HG02840 (cell line): ENCODE results near the gene ATRN.

Experiments used
- ATAC-seq: cut with Tn5 transposase; IDR thresholded peaks from one replicate; pipeline ENCODE4 v1.9.1; 2021; ENCODE audit warnings: mild to moderate bottlenecking, moderate library complexity, moderate number of reproducible peaks; ENCODE audit not compliant: unreplicated experiment, low FRiP score

ATRN gene

GRCh38 chr20:3652676-3653596 is 182.1 kb downstream of the ATRN start:
- ATAC-seq: no peak

GRCh38 chr20:3653921-3654320 is 183.1 kb downstream of the ATRN start:
- no peak for ATAC-seq

GRCh38 chr20:3654326-3655130 is 183.7 kb downstream of the ATRN start:
- ATAC-seq: no peak

- ATAC-seq: no peak
Measured at GRCh38 chr20:3655131-3655405, 184.2 kb downstream of the ATRN start.

- ATAC-seq: no peak
Measured at GRCh38 chr20:3658019-3658715, 187.3 kb downstream of the ATRN start.

- no peak for ATAC-seq
Measured at GRCh38 chr20:3658716-3659491, 188.1 kb downstream of the ATRN start.

GRCh38 chr20:3659492-3660261 is 188.9 kb downstream of the ATRN start:
- ATAC-seq: no peak

GRCh38 chr20:3660262-3661059 is 189.6 kb downstream of the ATRN start:
- no peak for ATAC-seq

GRCh38 chr20:3661060-3661813 is 190.4 kb downstream of the ATRN start:
- no peak for ATAC-seq

- ATAC-seq: no peak
Measured at GRCh38 chr20:3661814-3662665, 191.2 kb downstream of the ATRN start.

- ATAC-seq: no peak
Measured at GRCh38 chr20:3663031-3663701, 192.3 kb downstream of the ATRN start, which contains the start of gene GFRA4. Gene GFRA4 (minus strand): TSS chr20:3663399. CDS start chr20:3663399, 0 bp downstream.

GRCh38 chr20:3663858-3664257 is 193.0 kb downstream of the ATRN start:
- ATAC-seq: no peak

GRCh38 chr20:3667434-3668037 is 196.7 kb downstream of the ATRN start:
- ATAC-seq: no peak

GRCh38 chr20:3669710-3670367 is 199.0 kb downstream of the ATRN start:
- no peak for ATAC-seq

- no peak for ATAC-seq
Measured at GRCh38 chr20:3670511-3670910, 199.7 kb downstream of the ATRN start.

GRCh38 chr20:3670945-3671344 is 200.1 kb downstream of the ATRN start:
- no peak for ATAC-seq
